Measurements from ENCODE around the gene NMRK2.
A peak's percentile ranks its signal among the peaks of the same experiment; 100 is the strongest.
"Not testable (repeated sequence)": the region's sequence is repeated elsewhere in the genome, so short reads cannot be mapped to it uniquely, and the experiment has no call there.

Gene NMRK2

DNA sequence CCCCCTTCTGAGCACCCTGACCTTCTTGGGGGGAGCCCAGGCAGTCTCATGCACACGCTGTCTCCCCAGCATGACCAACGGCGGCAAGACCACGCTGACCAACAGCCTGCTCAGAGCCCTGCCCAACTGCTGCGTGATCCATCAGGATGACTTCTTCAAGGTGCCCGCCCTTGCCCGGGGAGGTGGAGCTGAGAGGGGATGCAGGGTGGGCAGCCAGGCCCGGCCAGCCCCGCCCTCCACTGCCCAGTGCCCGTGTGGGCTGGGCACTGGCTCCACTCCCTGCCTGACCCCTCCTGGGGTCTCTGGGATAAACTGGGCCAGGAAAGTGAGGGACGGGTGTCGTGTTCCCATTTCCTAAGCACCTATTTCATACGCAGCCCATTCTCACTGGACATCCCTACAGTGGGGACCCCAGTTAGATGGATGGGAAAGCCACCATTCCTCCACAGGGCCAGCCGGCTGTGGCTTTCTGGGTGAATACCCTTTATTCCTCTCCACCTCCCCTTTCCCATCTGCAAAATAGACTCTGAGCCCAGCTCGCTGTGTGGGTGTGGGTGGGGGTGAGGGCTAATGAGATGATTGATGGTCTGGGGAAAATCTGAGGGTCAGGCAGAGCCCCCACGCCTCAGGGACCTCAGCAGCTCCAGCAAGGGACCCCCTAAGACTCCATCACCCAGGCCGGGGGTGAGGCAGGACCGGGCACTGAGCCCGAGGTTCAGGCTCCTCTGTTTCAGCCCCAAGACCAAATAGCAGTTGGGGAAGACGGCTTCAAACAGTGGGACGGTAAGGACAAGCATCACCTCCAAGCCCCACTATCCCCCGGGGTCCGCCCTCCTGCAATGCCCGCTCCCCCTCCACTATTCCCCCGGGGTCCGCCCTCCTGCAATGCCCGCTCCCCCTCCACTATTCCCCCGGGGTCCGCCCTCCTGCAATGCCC lies 3.9 kb downstream of the NMRK2 start:
- no peak for DNase-seq (ENCODE audit: low read depth in 2 of 3, low spot score in 2 of 3)

- DNase-seq (ENCODE audit: low read depth in 2 of 3, low spot score in 2 of 3): not testable (repeated sequence)
Measured at GRCh38 chr19:3938300-3938950, 5.6 kb downstream of the NMRK2 start.

- DNase-seq (ENCODE audit: low read depth in 2 of 3, low spot score in 2 of 3): no peak
Measured at GRCh38 chr19:3942790-3943409, 10.0 kb downstream of the NMRK2 start.

- DNase-seq (ENCODE audit: low read depth in 2 of 3, low spot score in 2 of 3): no peak
Measured at GRCh38 chr19:3944018-3944721, 11.3 kb downstream of the NMRK2 start.

DNA sequence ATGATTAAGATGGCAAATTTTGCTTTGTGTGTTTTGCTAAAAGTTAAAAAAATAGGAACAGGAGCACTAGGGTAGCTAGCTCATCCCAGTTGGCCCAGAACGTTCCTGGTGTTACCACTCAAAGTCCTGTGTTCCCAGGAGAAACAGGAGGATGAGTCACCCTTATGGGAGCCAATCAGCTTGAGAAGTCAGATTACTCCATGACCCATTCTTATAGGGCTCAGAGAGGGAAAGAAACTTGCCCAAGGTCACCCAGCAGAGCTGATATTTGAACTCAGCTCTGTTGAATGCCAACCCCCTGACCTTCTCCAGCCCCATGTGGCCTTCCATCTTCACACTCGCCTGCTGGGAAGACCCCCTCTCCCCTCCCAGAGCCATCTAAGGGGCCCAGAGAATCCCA lies 13.0 kb downstream of the NMRK2 start:
- no peak for DNase-seq (ENCODE audit: low read depth in 2 of 3, low spot score in 2 of 3)

DNA sequence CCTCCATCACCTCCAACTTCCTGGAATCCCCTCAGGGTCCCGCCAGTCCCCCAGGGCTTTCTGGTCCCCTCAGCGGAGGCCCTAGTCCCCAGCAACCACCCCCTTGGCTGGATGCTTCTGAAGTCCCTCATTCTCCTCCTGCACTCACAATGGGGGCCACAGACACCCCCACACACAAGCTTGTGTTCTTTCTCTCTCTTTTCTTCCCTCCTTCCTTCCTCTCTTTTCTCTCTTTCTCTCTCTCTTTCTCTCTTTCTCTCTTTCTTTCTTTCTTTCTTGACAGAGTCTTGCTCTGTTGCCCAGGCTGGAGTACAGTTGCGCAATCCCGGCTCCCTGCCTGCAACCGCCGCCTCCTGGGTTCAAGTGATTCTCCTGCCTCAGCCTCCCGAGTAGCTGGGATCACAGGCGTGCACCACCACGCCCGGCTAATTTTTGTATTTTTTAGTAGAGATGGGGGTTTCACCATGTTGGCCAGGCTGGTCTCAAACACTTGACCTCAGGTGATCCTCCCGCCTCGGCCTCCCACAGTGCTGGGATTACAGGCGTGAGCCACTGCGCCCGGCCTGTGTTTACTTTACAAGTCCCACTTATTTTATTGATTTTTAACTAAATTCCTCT lies 14.6 kb downstream of the NMRK2 start:
- not testable (repeated sequence) for DNase-seq (ENCODE audit: low read depth in 2 of 3, low spot score in 2 of 3)

GRCh38 chr19:3949294-3949693 lies 16.4 kb downstream of the NMRK2 start:
- no peak for DNase-seq (ENCODE audit: low read depth in 2 of 3, low spot score in 2 of 3)

DNA sequence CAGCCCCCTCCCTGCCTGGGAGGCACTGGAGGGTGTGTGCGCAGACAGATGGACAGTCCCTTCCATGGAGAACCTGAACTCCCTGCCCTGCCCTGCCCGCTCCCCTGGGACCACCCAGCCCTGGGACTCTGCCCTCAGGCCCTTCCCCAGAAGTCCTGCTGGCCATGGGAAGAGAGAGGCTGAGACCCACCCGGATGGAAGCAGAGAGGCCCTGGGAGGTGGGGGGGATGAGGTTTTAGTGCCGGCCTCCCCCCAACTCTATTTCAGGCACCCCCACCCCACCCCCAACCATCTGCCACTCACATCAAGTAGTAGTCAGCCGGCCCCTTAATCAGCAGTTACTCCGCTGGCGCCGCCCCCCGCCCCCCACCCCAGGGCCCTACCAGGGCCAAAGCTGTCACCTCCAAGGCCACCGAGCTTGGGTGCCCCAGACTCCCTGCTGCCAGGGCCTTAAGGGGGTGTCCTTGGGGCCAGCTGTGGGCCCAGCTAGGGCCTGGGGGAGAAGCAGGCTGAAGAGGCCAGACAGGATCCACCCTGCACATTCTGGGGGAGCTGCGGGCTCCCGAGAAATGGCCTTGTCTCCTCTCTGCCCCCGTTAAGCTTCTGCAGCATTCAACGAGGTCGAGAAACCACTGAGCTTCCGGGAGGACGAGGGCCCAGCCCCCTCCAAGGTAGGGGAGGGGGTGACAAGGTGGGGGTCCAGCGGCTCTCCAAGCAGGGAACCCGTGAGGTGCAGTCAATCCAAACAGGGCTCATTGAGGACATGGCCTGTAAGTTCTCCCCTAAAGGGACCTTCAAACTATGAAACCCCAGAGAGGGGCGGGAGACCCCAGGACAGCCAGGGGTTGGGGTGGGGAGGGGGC lies 17.4 kb downstream of the NMRK2 start:
- no peak for DNase-seq (ENCODE audit: low read depth in 2 of 3, low spot score in 2 of 3)

DNA sequence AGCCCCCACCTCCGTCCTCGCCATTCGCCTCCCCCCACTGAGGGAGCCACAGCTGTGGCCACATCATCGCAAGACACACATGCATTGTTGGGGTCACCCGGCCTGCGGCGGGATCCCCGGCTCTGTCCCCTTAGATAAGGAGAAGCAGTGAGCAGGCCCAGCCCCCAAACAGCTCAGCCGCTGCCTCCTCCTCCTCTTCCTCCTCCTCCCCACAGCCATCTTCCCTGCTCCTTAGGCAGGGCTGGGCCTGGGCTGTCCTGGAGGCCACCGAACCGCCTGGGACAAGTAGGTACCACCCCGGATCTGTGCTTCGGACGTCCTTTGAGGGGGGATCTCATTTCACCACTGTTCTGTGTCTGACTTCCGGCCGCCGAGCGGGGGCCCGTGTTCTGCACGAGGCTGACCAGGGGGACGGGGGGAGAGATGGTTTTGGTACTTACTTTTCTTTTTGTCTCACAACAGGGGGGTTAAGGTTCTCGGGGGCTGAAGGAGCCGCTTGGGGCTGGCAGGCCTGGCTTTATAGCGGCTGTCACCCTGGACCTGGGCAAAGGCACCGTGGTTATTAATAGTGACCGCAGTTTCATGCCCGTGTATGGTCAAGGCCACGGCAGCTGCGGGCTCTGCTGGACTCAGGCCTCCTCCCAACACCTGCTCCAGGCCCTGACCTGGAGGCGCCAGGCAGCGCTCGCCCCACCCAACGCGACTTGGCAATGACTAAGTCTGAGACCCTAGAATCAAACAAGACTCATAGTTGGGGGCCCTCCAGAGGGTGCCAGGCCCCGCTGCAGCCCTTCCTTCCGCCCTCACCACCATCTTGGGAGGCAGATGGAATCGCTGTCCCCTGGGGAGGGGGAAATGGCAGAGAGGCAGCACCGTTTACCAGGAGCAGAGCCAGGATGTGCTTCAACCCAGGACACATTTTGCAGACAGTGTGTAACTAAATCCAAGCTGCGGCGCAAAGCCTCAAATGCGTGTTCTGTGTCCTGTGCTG lies 18.3 kb downstream of the NMRK2 start:
- peak in 1 of 3 experiments; percentile 16 for DNase-seq (ENCODE audit: low read depth in 2 of 3, low spot score in 2 of 3)

DNA sequence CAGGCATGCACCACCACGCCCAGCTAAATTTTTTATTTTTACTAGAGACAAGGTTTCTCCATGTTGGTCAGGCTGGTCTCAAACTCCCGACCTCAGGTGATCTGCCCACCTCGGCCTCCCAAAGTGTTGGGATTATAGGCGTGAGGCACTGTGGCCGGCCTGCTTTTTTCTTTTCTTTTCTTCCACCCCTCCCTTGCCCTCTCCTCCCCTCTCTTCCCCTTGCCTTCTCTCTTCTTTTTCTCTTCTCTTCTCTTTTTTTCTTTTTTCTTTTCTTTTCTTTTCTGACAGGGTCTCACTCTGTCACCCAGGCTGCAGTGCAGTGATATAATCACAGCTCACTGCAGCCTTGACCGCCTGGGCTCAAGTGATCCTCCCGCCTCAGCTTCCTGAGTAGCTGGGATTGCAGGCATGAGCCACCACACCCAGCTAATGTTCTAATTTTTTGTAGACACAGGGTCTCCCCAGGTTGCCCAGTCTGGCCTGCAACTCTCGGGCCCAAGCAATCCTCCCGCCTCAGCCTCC lies 19.9 kb downstream of the NMRK2 start:
- DNase-seq (ENCODE audit: low read depth in 2 of 3, low spot score in 2 of 3): not testable (repeated sequence)

GRCh38 chr19:3954107-3954506 lies 21.2 kb downstream of the NMRK2 start:
- no peak for DNase-seq (ENCODE audit: low read depth in 2 of 3, low spot score in 2 of 3)

DNA sequence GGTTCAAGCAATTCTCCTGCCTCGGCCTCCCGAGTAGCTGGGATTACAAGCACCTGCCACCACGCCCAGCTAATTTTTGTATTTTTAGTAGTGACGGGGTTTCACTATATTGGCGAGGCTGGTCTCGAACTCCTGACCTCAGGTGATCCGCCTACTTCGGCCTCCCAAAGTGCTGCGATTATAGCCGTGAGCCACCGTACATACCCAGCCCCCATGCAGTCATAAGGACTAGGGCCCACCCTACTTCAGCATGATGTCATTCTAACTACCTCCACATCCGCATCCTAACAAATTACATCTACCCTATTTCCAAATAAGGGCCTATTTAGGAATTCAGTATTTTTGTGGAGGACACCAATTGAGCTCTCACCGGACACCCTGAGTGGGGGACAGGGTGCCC lies 22.4 kb downstream of the NMRK2 start:
- not testable (repeated sequence) for DNase-seq (ENCODE audit: low read depth in 2 of 3, low spot score in 2 of 3)

DNA sequence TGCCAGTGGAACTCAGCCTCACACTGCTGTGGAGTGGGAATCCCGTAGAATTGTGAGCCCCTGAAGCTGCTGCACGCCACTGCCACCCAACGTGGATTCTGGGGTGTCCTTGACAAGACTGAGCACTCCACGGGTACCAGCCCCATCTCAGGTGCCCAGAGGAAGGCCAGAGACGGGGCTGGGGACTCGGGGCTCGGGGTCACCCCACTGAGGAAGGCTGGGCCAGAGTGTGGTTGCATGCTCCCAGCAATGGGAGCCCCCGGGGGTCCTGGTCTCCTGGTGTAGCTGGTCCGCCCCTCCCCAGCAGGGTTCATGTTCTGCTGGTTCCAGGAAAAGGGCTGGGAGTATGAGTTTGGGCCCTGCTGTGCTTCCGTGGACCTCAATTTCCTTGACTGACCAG lies 22.8 kb downstream of the NMRK2 start:
- no peak for DNase-seq (ENCODE audit: low read depth in 2 of 3, low spot score in 2 of 3)

DNA sequence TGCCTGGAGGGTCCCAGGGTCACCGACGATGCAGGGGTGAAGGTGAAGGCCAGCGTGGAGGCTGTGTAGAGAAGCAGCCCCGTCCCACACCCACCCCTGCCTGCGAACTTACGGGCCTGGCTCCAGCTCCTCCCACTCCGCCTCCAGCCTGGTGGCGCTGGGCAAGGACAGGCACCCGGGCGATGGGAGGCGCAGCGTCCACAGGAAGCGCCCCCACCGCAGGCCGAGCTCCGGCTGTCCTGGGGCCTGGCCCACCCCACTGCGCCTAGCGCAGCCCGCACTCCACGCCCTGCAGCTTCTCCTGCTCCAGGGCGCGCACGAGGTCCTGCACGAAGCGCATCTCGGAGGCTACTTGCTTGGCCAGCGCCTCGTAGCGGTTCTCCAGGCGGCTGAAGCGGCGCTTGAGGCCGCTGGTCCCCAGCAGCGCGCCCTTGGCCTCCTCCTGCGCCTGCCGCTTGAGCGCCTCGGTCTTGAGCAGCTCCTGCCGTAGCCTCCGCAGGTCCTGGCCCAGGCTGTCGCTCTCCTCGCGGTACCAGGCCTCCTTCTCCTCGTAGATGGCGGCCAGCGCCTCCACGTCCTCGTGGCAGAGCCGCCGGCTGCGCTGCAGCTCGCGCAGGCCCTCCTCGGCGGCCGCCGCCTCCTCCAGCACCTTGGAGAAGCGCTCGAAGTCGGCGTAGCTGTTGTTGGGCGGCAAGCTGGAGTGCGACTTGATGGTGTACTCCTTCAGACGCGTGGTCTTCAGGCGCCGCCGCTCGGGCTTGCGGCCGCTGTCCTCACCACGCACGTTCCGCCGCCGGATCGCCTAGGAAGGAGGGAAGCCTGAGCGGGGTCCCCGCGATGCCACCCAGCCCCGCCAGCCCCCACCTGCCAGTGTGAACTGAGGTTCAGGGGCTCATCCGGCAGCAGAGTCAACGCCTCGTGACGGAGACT lies 26.2 kb downstream of the NMRK2 start:
- DNase-seq (ENCODE audit: low read depth in 2 of 3, low spot score in 2 of 3): no peak

DNA sequence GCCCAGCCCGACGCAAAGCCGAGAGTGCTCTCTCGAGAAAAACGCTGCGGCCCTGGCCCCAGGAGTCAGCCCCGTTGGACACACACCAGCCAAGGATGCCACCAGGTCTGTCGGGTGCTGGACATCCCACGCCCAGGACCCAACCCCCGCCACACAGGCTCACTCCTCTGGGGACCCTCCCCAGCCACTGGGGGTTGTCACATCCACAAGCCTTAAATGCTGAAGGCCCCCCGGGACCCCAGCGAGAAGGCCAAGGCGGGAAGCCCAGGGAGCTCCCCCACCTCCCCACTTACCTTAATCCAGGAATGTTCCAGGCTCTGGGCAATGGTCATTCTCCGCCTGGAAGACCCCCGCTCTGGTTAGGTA lies 26.9 kb downstream of the NMRK2 start:
- no peak for DNase-seq (ENCODE audit: low read depth in 2 of 3, low spot score in 2 of 3)

- DNase-seq (ENCODE audit: low read depth in 2 of 3, low spot score in 2 of 3): no peak
Measured at GRCh38 chr19:3961007-3961406, 28.1 kb downstream of the NMRK2 start.

GRCh38 chr19:3963458-3964255 lies 30.8 kb downstream of the NMRK2 start:
- DNase-seq (ENCODE audit: low read depth in 2 of 3, low spot score in 2 of 3): no peak

All from activated CD8-positive, alpha-beta memory T cell treated with anti-CD3 and anti-CD28 coated beads for 48 hours (primary cell).